Neural cell (in vitro differentiated cells): ENCODE results near the gene SGCD. TPM values are rescaled to one million over a fixed set of nuclear protein-coding genes. Genes with fewer than 3 reads are reported as not detected.

Source experiments
- H2AFZ ChIP-seq: fragments of 200-600, 300-800 bp; sonication (generic), shearing (Covaris generic); 2 replicates; pipeline ENCODE4 v1.6.0; 2014; ENCODE audit warnings: low read depth, mild to moderate bottlenecking, antibody characterized with exemption, low read length, moderate library complexity
- H3F3A ChIP-seq: fragments of 200-600 bp; shearing (Covaris generic); 2 replicates; pipeline ENCODE4 v1.6.1; 2016; ENCODE audit warnings: mild to moderate bottlenecking, moderate library complexity, mixed read lengths, antibody characterized with exemption, low read length; ENCODE audit not compliant: insufficient read depth, poor library complexity, severe bottlenecking
- H3K27ac ChIP-seq: fragments of 200-600, 300-800 bp; sonication (generic), shearing (Covaris generic); 2 replicates; pipeline ENCODE4 v1.5.1; 2014; ENCODE audit warnings: mild to moderate bottlenecking, low read length, moderate library complexity
- H3K27me3 ChIP-seq: fragments of 300-800, 200-600 bp; sonication (generic), shearing (Covaris generic); 2 replicates; pipeline ENCODE4 v1.6.0; 2014; ENCODE audit warnings: mild to moderate bottlenecking, low read depth, low read length, moderate library complexity; ENCODE audit not compliant: insufficient read depth
- H3K36me3 ChIP-seq: fragments of 300-800, 200-600 bp; sonication (generic), shearing (Covaris generic); 2 replicates; pipeline ENCODE4 v1.5.1; 2014; ENCODE audit warnings: mild to moderate bottlenecking, antibody characterized with exemption, low read length, moderate library complexity; ENCODE audit not compliant: insufficient read depth
- H3K4me2 ChIP-seq: fragments of 300-800, 200-600 bp; sonication (generic), shearing (Covaris generic); 2 replicates; pipeline ENCODE4 v1.6.0; 2014; ENCODE audit warnings: mild to moderate bottlenecking, low read length
- H3K4me3 ChIP-seq: fragments of 300-800, 200-600 bp; sonication (generic), shearing (Covaris generic); 2 replicates; pipeline ENCODE4 v1.5.1; 2014; ENCODE audit warnings: mild to moderate bottlenecking, low read length, moderate library complexity
- H3K79me2 ChIP-seq: fragments of 200-600 bp; shearing (Covaris generic); replicated peaks from 2 replicates; pipeline ENCODE4 v1.6.0; 2014; ENCODE audit warnings: mild to moderate bottlenecking, low read length, moderate library complexity; ENCODE audit not compliant: insufficient read depth
- H3K9ac ChIP-seq: fragments of 300-800, 200-600 bp; sonication (generic), shearing (Covaris generic); 2 replicates; pipeline ENCODE4 v1.6.1; 2016; ENCODE audit warnings: mild to moderate bottlenecking, low read length, mixed read lengths
- H3K9me2 ChIP-seq: fragments of 200-600 bp; shearing (Covaris generic); 2 replicates; pipeline ENCODE4 v1.6.1; 2016; ENCODE audit warnings: mild to moderate bottlenecking, low read length, mixed read lengths; ENCODE audit not compliant: insufficient read depth
- H3K9me3 ChIP-seq: fragments of 200-600, 300-800 bp; sonication (generic), shearing (Covaris generic); 2 replicates; pipeline ENCODE4 v1.6.1; 2016; ENCODE audit warnings: mild to moderate bottlenecking, mixed run types, low read length, moderate library complexity, mixed read lengths
- H4K20me1 ChIP-seq: fragments of 200-600 bp; shearing (Covaris generic); 2 replicates; pipeline ENCODE4 v1.6.1; 2016; ENCODE audit warnings: mild to moderate bottlenecking, mixed run types; ENCODE audit not compliant: insufficient read depth
- CTCF ChIP-seq: fragments of 450-650 bp; IDR thresholded peaks from 2 replicates; pipeline ENCODE4 v1.5.1; 2014; ENCODE audit warnings: antibody characterized with exemption, mild to moderate bottlenecking, moderate library complexity; ENCODE audit not compliant: poor library complexity, severe bottlenecking
- EP300 ChIP-seq: fragments of 450-650 bp; conservative IDR thresholded peaks from 2 replicates; pipeline ENCODE4 v1.6.1; 2014; ENCODE audit warnings: antibody characterized with exemption, mild to moderate bottlenecking, moderate library complexity; ENCODE audit not compliant: poor library complexity, severe bottlenecking
- EZH2 ChIP-seq: fragments of 200-600, 300-800 bp; shearing (Covaris generic), sonication (generic); IDR thresholded peaks from 2 replicates; pipeline ENCODE4 v1.6.1; 2014; ENCODE audit warnings: antibody characterized with exemption, low read length, borderline replicate concordance, mild to moderate bottlenecking; ENCODE audit not compliant: insufficient read depth, poor library complexity, severe bottlenecking
- MXI1 ChIP-seq: fragments of 450-650 bp; conservative IDR thresholded peaks from 2 replicates; pipeline ENCODE4 v1.6.1; 2014; ENCODE audit warnings: antibody characterized with exemption, mild to moderate bottlenecking; ENCODE audit not compliant: poor library complexity, severe bottlenecking
- POLR2AphosphoS5 ChIP-seq: IDR thresholded peaks from 2 replicates; pipeline ENCODE4 v1.6.1; 2012
- RAD21 ChIP-seq: fragments of 450-650 bp; conservative IDR thresholded peaks from 2 replicates; pipeline ENCODE4 v1.6.1; 2014; ENCODE audit warnings: antibody characterized with exemption, mild to moderate bottlenecking, moderate library complexity
- REST ChIP-seq: IDR thresholded peaks from 2 replicates; pipeline ENCODE4 v1.6.1; 2012; ENCODE audit warnings: borderline replicate concordance
- SMC3 ChIP-seq: fragments of 450-650 bp; conservative IDR thresholded peaks from 2 replicates; pipeline ENCODE4 v1.6.1; 2014; ENCODE audit warnings: antibody characterized with exemption, mild to moderate bottlenecking, moderate library complexity; ENCODE audit not compliant: poor library complexity
- TAF1 ChIP-seq: IDR thresholded peaks from 2 replicates; pipeline ENCODE4 v1.6.1; 2012; ENCODE audit warnings: low read depth
- polyA plus RNA-seq: library from polyadenylated mRNA; depleted of rRNA; stranded (reverse); fragments of >200 nt; gene quantifications from 2 replicates; pipeline ENCODE4 v1.2.3, GENCODE V29; 2014

Gene SGCD
- polyA plus RNA-seq, 1 donor from 2014 or later: 3.4 TPM

- no peak overlapping the region for H3K4me3 ChIP-seq
- H3K9me3 ChIP-seq: no peaks in the 10 kb centered on the region
- H4K20me1 ChIP-seq: no peaks in the 10 kb centered on the region
- H3K9me2 ChIP-seq: no peaks in the 10 kb centered on the region
- no peaks in the 10 kb centered on the region for H3K79me2 ChIP-seq
- no peak for TF ChIP-seq TAF1
- no peak for TF ChIP-seq SMC3
- no peak for TF ChIP-seq MXI1
- TF ChIP-seq REST: no peak
- TF ChIP-seq EP300: no peak
- no peak for TF ChIP-seq EZH2
- TF ChIP-seq POLR2AphosphoS5: no peak
- TF ChIP-seq RAD21: no peak
- TF ChIP-seq CTCF: no peak
- H3F3A ChIP-seq: no peaks in the 10 kb centered on the region
- no peaks in the 10 kb centered on the region for H3K36me3 ChIP-seq
- no peak overlapping the region for H2AFZ ChIP-seq
- H3K9ac ChIP-seq: no peak overlapping the region
- H3K4me2 ChIP-seq: no peak overlapping the region
- H3K27me3 ChIP-seq: no peaks in the 10 kb centered on the region
- H3K27ac ChIP-seq: no peak overlapping the region
These were observed 85.0 kb downstream of the SGCD start for GRCh38 chr5:156411957-156412356.

GRCh38 chr5:156414391-156414790 lies 87.4 kb downstream of the SGCD start:
- Histone ChIP-seq H4K20me1 (no peaks in the 10 kb centered on the region), H3K27ac (no peak overlapping the region), H3F3A (no peaks in the 10 kb centered on the region), H3K9me3 (no peaks in the 10 kb centered on the region), H3K4me3 (no peak overlapping the region), H3K36me3 (no peaks in the 10 kb centered on the region), H3K79me2 (no peaks in the 10 kb centered on the region), H3K9ac (no peak overlapping the region), H3K27me3 (no peaks in the 10 kb centered on the region), H3K9me2 (no peaks in the 10 kb centered on the region), H2AFZ (no peak overlapping the region), H3K4me2 (no peak overlapping the region)
- TF ChIP-seq RAD21 (no peak), MXI1 (no peak), SMC3 (no peak), EZH2 (no peak), POLR2AphosphoS5 (no peak), EP300 (no peak), TAF1 (no peak), CTCF (no peak), REST (no peak)
